Smooth muscle cell (in vitro differentiated cells): ENCODE data around the gene SPTLC3. TPM values are rescaled to one million over a fixed set of nuclear protein-coding genes. Genes with fewer than 3 reads are reported as not detected.

Experiments
- DNase-seq: peaks from one replicate; lab custom pipeline; 2025; ENCODE audit not compliant: unreplicated experiment; lab: John Stamatoyannopoulos, UW
- H2AFZ ChIP-seq: fragments of 200-600 bp; sonication (generic); 2 replicates; pipeline ENCODE4 v1.6.0; 2016; ENCODE audit warnings: antibody characterized with exemption, low read depth, mild to moderate bottlenecking
- H3F3A ChIP-seq: fragments of 200-600 bp; sonication (generic); 2 replicates; pipeline ENCODE4 v1.6.0; 2017; ENCODE audit warnings: antibody characterized with exemption, low read depth
- H3K27ac ChIP-seq: fragments of 200-600 bp; sonication (generic); 2 replicates; pipeline ENCODE4 v1.5.1; 2016; ENCODE audit warnings: low read depth, mild to moderate bottlenecking
- H3K27me3 ChIP-seq: fragments of 200-600 bp; sonication (generic); 2 replicates; pipeline ENCODE4 v1.6.1; 2016; ENCODE audit warnings: low read depth, mild to moderate bottlenecking
- H3K36me3 ChIP-seq: fragments of 200-600 bp; sonication (generic); 2 replicates; pipeline ENCODE4 v1.5.1; 2016; ENCODE audit warnings: low read depth
- H3K4me1 ChIP-seq: fragments of 200-600 bp; sonication (generic); 2 replicates; pipeline ENCODE4 v1.5.1; 2016; ENCODE audit warnings: low read depth
- H3K4me2 ChIP-seq: fragments of 200-600 bp; sonication (generic); 2 replicates; pipeline ENCODE4 v1.6.0; 2016; ENCODE audit warnings: mild to moderate bottlenecking
- H3K4me3 ChIP-seq: fragments of 200-600 bp; sonication (generic); 2 replicates; pipeline ENCODE4 v1.5.1; 2016; ENCODE audit warnings: mild to moderate bottlenecking
- H3K79me2 ChIP-seq: fragments of 200-600 bp; sonication (generic); 2 replicates; pipeline ENCODE4 v1.6.0; 2016; ENCODE audit warnings: low read depth, mild to moderate bottlenecking
- H3K9ac ChIP-seq: fragments of 200-600 bp; sonication (generic); 2 replicates; pipeline ENCODE4 v1.6.0; 2016; ENCODE audit warnings: low read depth
- H3K9me3 ChIP-seq: fragments of 200-600 bp; sonication (generic); replicated peaks from 2 replicates; pipeline ENCODE4 v1.5.1; 2016; ENCODE audit warnings: low read depth
- H4K20me1 ChIP-seq: fragments of 200-600 bp; sonication (generic); 2 replicates; pipeline ENCODE4 v1.6.0; 2016; ENCODE audit warnings: low read depth
- CTCF ChIP-seq: fragments of 200-600 bp; sonication (generic); IDR thresholded peaks from 2 replicates; pipeline ENCODE4 v1.5.1; 2017; ENCODE audit warnings: borderline replicate concordance, mild to moderate bottlenecking, antibody characterized with exemption; ENCODE audit not compliant: insufficient read depth, poor library complexity, severe bottlenecking
- WGBS: methylation state at CpG from one replicate; pipeline ENCODE4 v1.1.7; 2016; ENCODE audit warnings: low lambda C conversion rate; 5-methylcytosine and 5-hydroxymethylcytosine counted together
- polyA plus RNA-seq: library from polyadenylated mRNA; unstranded; fragments of >200 nt; fragmentation: Nextera tagmentation; extraction: Ambion mirVana; gene quantifications from 2 replicates; pipeline ENCODE4 v1.2.1, GENCODE V29; 2016
- total RNA-seq: library from RNA; depleted of rRNA; stranded (reverse); fragments of >200 nt; gene quantifications from 2 replicates; pipeline ENCODE4 v1.2.3, GENCODE V29; 2014

The SPTLC3 gene
- total and polyA plus RNA-seq, 2 experiments from 2014 or later: 2.5 to 34.9 TPM

- no peak overlapping the region for H3K27ac ChIP-seq
- no peak for TF ChIP-seq CTCF
- H3F3A ChIP-seq: no peaks in the 10 kb centered on the region
- H3K27me3 ChIP-seq: no peaks in the 10 kb centered on the region
- no peaks in the 10 kb centered on the region for H3K9me3 ChIP-seq
- H3K36me3 ChIP-seq: no peaks in the 10 kb centered on the region
- no peak overlapping the region for H2AFZ ChIP-seq
- no peak overlapping the region for H3K9ac ChIP-seq
- no peak for DNase-seq
- 100% methylated on average over 2 of the region's 2 CpGs for WGBS
- H3K4me3 ChIP-seq: no peak overlapping the region
- H3K4me1 ChIP-seq: no peaks in the 10 kb centered on the region
- H4K20me1 ChIP-seq: no peaks in the 10 kb centered on the region
- no peaks in the 10 kb centered on the region for H3K79me2 ChIP-seq
- no peak overlapping the region for H3K4me2 ChIP-seq
These were observed 116.7 kb downstream of the SPTLC3 start for GRCh38 chr20:13125486-13125885.

- no peaks in the 10 kb centered on the region for H3K9me3 ChIP-seq
- 100% methylated on average over 1 of the region's 1 CpG for WGBS
These were observed 119.4 kb downstream of the SPTLC3 start for GRCh38 chr20:13128173-13128572.

GRCh38 chr20:13130061-13130706, 121.4 kb downstream of the SPTLC3 start:
- no peaks in the 10 kb centered on the region for H3K36me3 ChIP-seq
- DNase-seq: no peak
- H3F3A ChIP-seq: no peaks in the 10 kb centered on the region
- no peaks in the 10 kb centered on the region for H4K20me1 ChIP-seq
- no peak overlapping the region for H3K27ac ChIP-seq
- no peak for TF ChIP-seq CTCF
- no peak overlapping the region for H3K4me2 ChIP-seq
- no peaks in the 10 kb centered on the region for H3K9me3 ChIP-seq
- H2AFZ ChIP-seq: no peak overlapping the region
- H3K9ac ChIP-seq: no peak overlapping the region
- H3K4me3 ChIP-seq: no peak overlapping the region
- H3K79me2 ChIP-seq: no peaks in the 10 kb centered on the region
- no peaks in the 10 kb centered on the region for H3K27me3 ChIP-seq
- no peaks in the 10 kb centered on the region for H3K4me1 ChIP-seq
- WGBS: 83% methylated on average over 3 of the region's 3 CpGs

More at GRCh38 chr20:13128173-13128572, 119.4 kb downstream of the SPTLC3 start:
- no peak for DNase-seq
- Histone ChIP-seq H3K9ac (no peak overlapping the region), H3K4me2 (no peak overlapping the region), H3F3A (no peaks in the 10 kb centered on the region), H3K4me3 (no peak overlapping the region), H3K4me1 (no peaks in the 10 kb centered on the region), H2AFZ (no peak overlapping the region), H3K36me3 (no peaks in the 10 kb centered on the region), H3K79me2 (no peaks in the 10 kb centered on the region), H3K27me3 (no peaks in the 10 kb centered on the region), H4K20me1 (no peaks in the 10 kb centered on the region), H3K27ac (no peak overlapping the region)
- TF ChIP-seq CTCF: no peak

GRCh38 chr20:13130707-13131103, 121.9 kb downstream of the SPTLC3 start:
- Histone ChIP-seq H3K27me3 (no peaks in the 10 kb centered on the region), H3K9me3 (no peaks in the 10 kb centered on the region), H3K9ac (no peak overlapping the region), H4K20me1 (no peaks in the 10 kb centered on the region), H3K4me3 (no peak overlapping the region), H2AFZ (no peak overlapping the region), H3F3A (no peaks in the 10 kb centered on the region), H3K4me1 (no peaks in the 10 kb centered on the region), H3K4me2 (no peak overlapping the region), H3K79me2 (no peaks in the 10 kb centered on the region), H3K36me3 (no peaks in the 10 kb centered on the region), H3K27ac (no peak overlapping the region)
- WGBS: 65% methylated on average over 3 of the region's 3 CpGs
- DNase-seq: no peak
- no peak for TF ChIP-seq CTCF
